HEK293 (cell line): Measurements from ENCODE around the gene STK36.
A peak's percentile ranks its signal among the peaks of the same experiment; 100 is the strongest.

Experiments used
- CTCF ChIA-PET: fragments of 350-600 bp; formaldehyde crosslinking; extraction: SDS; loops from one replicate; lab custom pipeline; 2021; ENCODE audit warnings: antibody characterized with exemption; lab: Yijun Ruan, JAX
- POLR2A ChIA-PET: fragments of 300-600 bp; formaldehyde crosslinking; extraction: SDS; loops from one replicate; lab custom pipeline; 2020; ENCODE audit warnings: antibody characterized with exemption, inconsistent platforms; lab: Yijun Ruan, JAX
- H3K27ac ChIP-seq: fragments of 200-500 bp; sonication (Bioruptor generic); 2 replicates; pipeline ENCODE4 v1.5.1; 2014; ENCODE audit warnings: low read depth, low read length, control low read depth, inconsistent platforms; ENCODE audit errors: extremely low read depth
- H3K36me3 ChIP-seq, 2 experiments: fragments of 200-500 bp in 1 of 2; sonication (Bioruptor generic) in 1 of 2; 1 replicate in 1 of 2; 2 replicates in 1 of 2; pipeline ENCODE4 v1.5.1; 2014 to 2017; ENCODE audit warnings: inconsistent platforms in 2 of 2, low read length in 2 of 2; ENCODE audit not compliant: control insufficient read depth in 2 of 2, insufficient read depth in 1 of 2
- H3K4me1 ChIP-seq: fragments of 200-500 bp; sonication (Bioruptor generic); 2 replicates; pipeline ENCODE4 v1.5.1; 2014; ENCODE audit warnings: mild to moderate bottlenecking, low read length, inconsistent platforms; ENCODE audit not compliant: control insufficient read depth, insufficient read depth
- H3K4me3 ChIP-seq: 2 replicates; pipeline ENCODE4 v1.5.1; 2011; ENCODE audit warnings: low read depth, mild to moderate bottlenecking, control low read depth, low read length, moderate library complexity
- H3K9me3 ChIP-seq: fragments of 200-500 bp; sonication (Bioruptor generic); 2 replicates; pipeline ENCODE4 v1.5.1; 2014; ENCODE audit warnings: low read depth, low read length, inconsistent platforms; ENCODE audit not compliant: control insufficient read depth, insufficient read depth
- GLIS2 ChIP-seq: fragments of 450-650 bp; formaldehyde crosslinking; IDR thresholded peaks from 2 replicates; pipeline ENCODE4 v1.5.1; 2016; ENCODE audit warnings: missing biosample characterization, missing genetic modification characterization
- IKZF3 ChIP-seq: fragments of 450-650 bp; IDR thresholded peaks from 2 replicates; pipeline ENCODE4 v1.5.0; 2018; ENCODE audit warnings: missing biosample characterization, mild to moderate bottlenecking, missing genetic modification characterization, moderate library complexity
- SP2 ChIP-seq: fragments of 450-650 bp; formaldehyde crosslinking; IDR thresholded peaks from 2 replicates; pipeline ENCODE4 v1.5.1; 2016; ENCODE audit warnings: missing biosample characterization, missing genetic modification characterization
- YY1 ChIP-seq: fragments of 450-650 bp; formaldehyde crosslinking; IDR thresholded peaks from 2 replicates; pipeline ENCODE4 v1.5.1; 2018; ENCODE audit warnings: missing biosample characterization, missing genetic modification characterization
- ZBTB8A ChIP-seq: fragments of 450-650 bp; formaldehyde crosslinking; IDR thresholded peaks from 2 replicates; pipeline ENCODE4 v1.5.1; 2016; ENCODE audit warnings: missing biosample characterization, missing genetic modification characterization
- ZNF10 ChIP-seq: fragments of 450-650 bp; formaldehyde crosslinking; IDR thresholded peaks from 2 replicates; pipeline ENCODE4 v1.5.1; 2017; ENCODE audit warnings: missing biosample characterization, missing genetic modification characterization
- ZNF133 ChIP-seq: fragments of 450-650 bp; formaldehyde crosslinking; IDR thresholded peaks from 2 replicates; pipeline ENCODE4 v1.5.1; 2016; ENCODE audit warnings: missing biosample characterization, missing genetic modification characterization
- ZNF175 ChIP-seq: fragments of 450-650 bp; formaldehyde crosslinking; IDR thresholded peaks from 2 replicates; pipeline ENCODE4 v1.5.1; 2016; ENCODE audit warnings: missing biosample characterization, missing genetic modification characterization
- ZNF501 ChIP-seq: fragments of 450-650 bp; formaldehyde crosslinking; IDR thresholded peaks from 2 replicates; pipeline ENCODE4 v1.5.1; 2016; ENCODE audit warnings: missing biosample characterization, missing genetic modification characterization
- ZNF571 ChIP-seq: fragments of 450-650 bp; formaldehyde crosslinking; IDR thresholded peaks from 2 replicates; pipeline ENCODE4 v1.5.0; 2017; ENCODE audit warnings: missing biosample characterization, missing genetic modification characterization
- ZNF623 ChIP-seq: fragments of 450-650 bp; formaldehyde crosslinking; IDR thresholded peaks from 2 replicates; pipeline ENCODE4 v1.5.1; 2016; ENCODE audit warnings: missing biosample characterization, missing genetic modification characterization
- ZNF624 ChIP-seq: fragments of 450-650 bp; formaldehyde crosslinking; IDR thresholded peaks from 2 replicates; pipeline ENCODE4 v1.5.1; 2017; ENCODE audit warnings: missing biosample characterization, missing genetic modification characterization
- ZNF639 ChIP-seq: fragments of 450-650 bp; formaldehyde crosslinking; IDR thresholded peaks from 2 replicates; pipeline ENCODE4 v1.5.1; 2016; ENCODE audit warnings: missing biosample characterization, missing genetic modification characterization
- ZNF670 ChIP-seq: fragments of 450-650 bp; formaldehyde crosslinking; IDR thresholded peaks from 2 replicates; pipeline ENCODE4 v1.5.1; 2016; ENCODE audit warnings: missing biosample characterization, missing genetic modification characterization, low read depth
- ZNF747 ChIP-seq: fragments of 450-650 bp; formaldehyde crosslinking; IDR thresholded peaks from 2 replicates; pipeline ENCODE4 v1.5.1; 2016; ENCODE audit warnings: missing biosample characterization, missing genetic modification characterization
- ZNF76 ChIP-seq: fragments of 450-650 bp; formaldehyde crosslinking; IDR thresholded peaks from 2 replicates; pipeline ENCODE4; 2016; ENCODE audit warnings: low read depth, missing biosample characterization, missing genetic modification characterization, borderline replicate concordance
- ZSCAN16 ChIP-seq: fragments of 450-650 bp; formaldehyde crosslinking; IDR thresholded peaks from 2 replicates; pipeline ENCODE4 v1.5.1; 2016; ENCODE audit warnings: missing biosample characterization, missing genetic modification characterization
- TF ChIP-seq, protein P1 (sequence below): fragments of 450-650 bp; formaldehyde crosslinking; IDR thresholded peaks from 2 replicates; pipeline ENCODE4 v1.5.1; 2016; ENCODE audit warnings: missing biosample characterization, missing genetic modification characterization
- TF ChIP-seq, protein P2 (sequence below): fragments of 450-650 bp; formaldehyde crosslinking; IDR thresholded peaks from 2 replicates; pipeline ENCODE4 v1.5.1; 2016; ENCODE audit warnings: missing biosample characterization, missing genetic modification characterization, borderline replicate concordance

The STK36 gene

DNA sequence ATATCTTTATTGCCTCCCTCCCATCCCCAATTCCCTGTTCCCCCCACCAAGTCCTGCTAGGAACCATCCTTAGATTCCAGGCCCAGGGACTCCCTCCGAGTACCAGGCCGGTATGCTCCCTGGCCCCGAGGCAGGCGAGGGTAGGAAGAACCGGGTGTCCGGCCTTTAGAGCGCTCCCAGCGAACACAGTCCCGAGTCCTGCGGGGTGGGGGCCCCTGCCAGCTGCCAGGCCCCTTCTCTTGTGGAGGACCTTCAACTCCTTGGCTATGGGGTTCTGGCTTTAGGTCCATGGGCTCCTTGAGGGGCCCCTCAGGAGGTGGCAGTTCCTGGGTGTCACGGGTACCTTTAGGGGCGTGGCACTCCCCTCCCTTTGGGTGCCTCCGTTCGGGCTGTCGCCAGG lies 8.0 kb upstream of the STK36 start:
- Histone ChIP-seq H3K27ac (no peak overlapping the region), H3K36me3 (peaks cover 32 to 82% of the 10 kb centered on the region in 2 experiments), H3K4me3 (no peak overlapping the region), H3K4me1 (no peaks in the 10 kb centered on the region), H3K9me3 (no peaks in the 10 kb centered on the region)
- CTCF ChIA-PET: interaction anchor here (1.3 kb wide), 1 partner anchor 13 kb away, joined by 3 read pairs; no protein-coding TSS in a partner anchor
- TF ChIP-seq IKZF3 (tag by site-specific recombination): no peak
- TF ChIP-seq ZNF670 (tag by site-specific recombination): no peak
- no peak for TF ChIP-seq YY1 (tag by site-specific recombination)
- TF ChIP-seq ZBTB8A (tag by site-specific recombination): no peak
- no peak for TF ChIP-seq GLIS2 (tag by site-specific recombination)
- TF ChIP-seq ZNF624 (tag by site-specific recombination): no peak
- no peak for TF ChIP-seq ZNF133 (tag by site-specific recombination)
- no peak for TF ChIP-seq ZNF747 (tag by site-specific recombination)
- no peak for TF ChIP-seq ZNF175 (tag by site-specific recombination)
- no peak for TF ChIP-seq ZNF571 (tag by site-specific recombination)
- no peak for TF ChIP-seq SP2 (tag by site-specific recombination)
- TF ChIP-seq, protein P1, sequence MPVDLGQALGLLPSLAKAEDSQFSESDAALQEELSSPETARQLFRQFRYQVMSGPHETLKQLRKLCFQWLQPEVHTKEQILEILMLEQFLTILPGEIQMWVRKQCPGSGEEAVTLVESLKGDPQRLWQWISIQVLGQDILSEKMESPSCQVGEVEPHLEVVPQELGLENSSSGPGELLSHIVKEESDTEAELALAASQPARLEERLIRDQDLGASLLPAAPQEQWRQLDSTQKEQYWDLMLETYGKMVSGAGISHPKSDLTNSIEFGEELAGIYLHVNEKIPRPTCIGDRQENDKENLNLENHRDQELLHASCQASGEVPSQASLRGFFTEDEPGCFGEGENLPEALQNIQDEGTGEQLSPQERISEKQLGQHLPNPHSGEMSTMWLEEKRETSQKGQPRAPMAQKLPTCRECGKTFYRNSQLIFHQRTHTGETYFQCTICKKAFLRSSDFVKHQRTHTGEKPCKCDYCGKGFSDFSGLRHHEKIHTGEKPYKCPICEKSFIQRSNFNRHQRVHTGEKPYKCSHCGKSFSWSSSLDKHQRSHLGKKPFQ: no peak
- TF ChIP-seq ZNF501 (tag by site-specific recombination): no peak
- TF ChIP-seq, protein P2, sequence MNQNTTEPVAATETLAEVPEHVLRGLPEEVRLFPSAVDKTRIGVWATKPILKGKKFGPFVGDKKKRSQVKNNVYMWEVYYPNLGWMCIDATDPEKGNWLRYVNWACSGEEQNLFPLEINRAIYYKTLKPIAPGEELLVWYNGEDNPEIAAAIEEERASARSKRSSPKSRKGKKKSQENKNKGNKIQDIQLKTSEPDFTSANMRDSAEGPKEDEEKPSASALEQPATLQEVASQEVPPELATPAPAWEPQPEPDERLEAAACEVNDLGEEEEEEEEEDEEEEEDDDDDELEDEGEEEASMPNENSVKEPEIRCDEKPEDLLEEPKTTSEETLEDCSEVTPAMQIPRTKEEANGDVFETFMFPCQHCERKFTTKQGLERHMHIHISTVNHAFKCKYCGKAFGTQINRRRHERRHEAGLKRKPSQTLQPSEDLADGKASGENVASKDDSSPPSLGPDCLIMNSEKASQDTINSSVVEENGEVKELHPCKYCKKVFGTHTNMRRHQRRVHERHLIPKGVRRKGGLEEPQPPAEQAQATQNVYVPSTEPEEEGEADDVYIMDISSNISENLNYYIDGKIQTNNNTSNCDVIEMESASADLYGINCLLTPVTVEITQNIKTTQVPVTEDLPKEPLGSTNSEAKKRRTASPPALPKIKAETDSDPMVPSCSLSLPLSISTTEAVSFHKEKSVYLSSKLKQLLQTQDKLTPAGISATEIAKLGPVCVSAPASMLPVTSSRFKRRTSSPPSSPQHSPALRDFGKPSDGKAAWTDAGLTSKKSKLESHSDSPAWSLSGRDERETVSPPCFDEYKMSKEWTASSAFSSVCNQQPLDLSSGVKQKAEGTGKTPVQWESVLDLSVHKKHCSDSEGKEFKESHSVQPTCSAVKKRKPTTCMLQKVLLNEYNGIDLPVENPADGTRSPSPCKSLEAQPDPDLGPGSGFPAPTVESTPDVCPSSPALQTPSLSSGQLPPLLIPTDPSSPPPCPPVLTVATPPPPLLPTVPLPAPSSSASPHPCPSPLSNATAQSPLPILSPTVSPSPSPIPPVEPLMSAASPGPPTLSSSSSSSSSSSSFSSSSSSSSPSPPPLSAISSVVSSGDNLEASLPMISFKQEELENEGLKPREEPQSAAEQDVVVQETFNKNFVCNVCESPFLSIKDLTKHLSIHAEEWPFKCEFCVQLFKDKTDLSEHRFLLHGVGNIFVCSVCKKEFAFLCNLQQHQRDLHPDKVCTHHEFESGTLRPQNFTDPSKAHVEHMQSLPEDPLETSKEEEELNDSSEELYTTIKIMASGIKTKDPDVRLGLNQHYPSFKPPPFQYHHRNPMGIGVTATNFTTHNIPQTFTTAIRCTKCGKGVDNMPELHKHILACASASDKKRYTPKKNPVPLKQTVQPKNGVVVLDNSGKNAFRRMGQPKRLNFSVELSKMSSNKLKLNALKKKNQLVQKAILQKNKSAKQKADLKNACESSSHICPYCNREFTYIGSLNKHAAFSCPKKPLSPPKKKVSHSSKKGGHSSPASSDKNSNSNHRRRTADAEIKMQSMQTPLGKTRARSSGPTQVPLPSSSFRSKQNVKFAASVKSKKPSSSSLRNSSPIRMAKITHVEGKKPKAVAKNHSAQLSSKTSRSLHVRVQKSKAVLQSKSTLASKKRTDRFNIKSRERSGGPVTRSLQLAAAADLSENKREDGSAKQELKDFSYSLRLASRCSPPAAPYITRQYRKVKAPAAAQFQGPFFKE (tag by site-specific recombination): no peak
- no peak for TF ChIP-seq ZSCAN16 (tag by site-specific recombination)
- POLR2A ChIA-PET: no interaction called here

- H3K4me3 ChIP-seq: no peak overlapping the region
- no peak overlapping the region for H3K27ac ChIP-seq
- TF ChIP-seq ZNF623 (tag by site-specific recombination): no peak
- TF ChIP-seq ZNF76 (tag by site-specific recombination): no peak
- TF ChIP-seq ZNF639 (tag by site-specific recombination): no peak
- TF ChIP-seq ZNF10 (tag by site-specific recombination): peak; percentile 50; the same call in 1 of the 2 replicates
- TF ChIP-seq, all 188 proteins: peak for 1
- ChIA-PET CTCF (no interaction called here), POLR2A (no interaction called here)
- Histone ChIP-seq H3K9me3 (no peaks in the 10 kb centered on the region), H3K36me3 (peaks cover 32 to 90% of the 10 kb centered on the region in 2 experiments), H3K4me1 (no peaks in the 10 kb centered on the region)
Observed at GRCh38 chr2:218664653-218665052, 7.2 kb upstream of the STK36 start.
